Regular cardiac myocyte (primary cell): ENCODE results near the gene FLRT3. TPM values are rescaled to one million over a fixed set of nuclear protein-coding genes. Genes with fewer than 3 reads are reported as not detected.

Experiments
- total RNA-seq: library from RNA; depleted of rRNA; stranded (reverse); fragments of >200 nt; gene quantifications from 2 replicates; pipeline ENCODE4 v1.2.3, GENCODE V29; 2014

FLRT3 gene
- total RNA-seq: 0.58 and 1.1 TPM in 2 replicates

GRCh38 chr20:14337400-14338171 lies at the start of gene FLRT3:
Gene FLRT3, minus strand, starts transcription at chr20:14337612. Its CDS starts 10,106 bp downstream, at chr20:14327506.

